Heart left ventricle (tissue), 16 donors: ENCODE results near the gene C1orf141. TPM values are rescaled to one million over a fixed set of nuclear protein-coding genes. Genes with fewer than 3 reads are reported as not detected.
A peak's percentile ranks its signal among the peaks of the same experiment; 100 is the strongest.

Experiments used
- ATAC-seq, 4 donors: fragments of 200-7000 bp; cut with Tn5 transposase; one replicate each; pipeline ENCODE4 v1.9.1; 2020 to 2022; ENCODE audit warnings: moderate library complexity in 4 of 4, mild to moderate bottlenecking in 3 of 4, moderate number of reproducible peaks in 1 of 4
- DNase-seq, 5 donors: peaks; one replicate each; pipeline ENCODE4 v3.0.0-alpha.2; 2020
- H3K27ac ChIP-seq, 12 donors: fragments of 200-600 bp; sonication (generic) in 4 of 12; one replicate each; pipeline versions ENCODE4 v1.5.0 to v1.8.0; 2016 to 2022; ENCODE audit warnings: mild to moderate bottlenecking in 2 of 12
- H3K27me3 ChIP-seq, 9 donors: fragments of 200-600 bp; sonication (generic) in 2 of 9; one replicate each; pipeline versions ENCODE4 v1.5.1 to v1.8.0; 2016 to 2022; ENCODE audit warnings: mild to moderate bottlenecking in 3 of 9
- H3K36me3 ChIP-seq, 9 donors: fragments of 200-600 bp; sonication (generic) in 2 of 9; one replicate each; pipeline versions ENCODE4 v1.5.0 to v1.8.0; 2018 to 2022; ENCODE audit warnings: mild to moderate bottlenecking in 2 of 9
- H3K4me1 ChIP-seq, 12 donors: fragments of 200-600 bp; sonication (generic) in 4 of 12; one replicate each; pipeline versions ENCODE4 v1.5.0 to v1.8.0; 2016 to 2022; ENCODE audit warnings: mild to moderate bottlenecking in 3 of 12
- H3K4me3 ChIP-seq, 12 donors: fragments of 200-600 bp; sonication (generic) in 4 of 12; one replicate each; pipeline versions ENCODE4 v1.5.0 to v1.8.0; 2017 to 2022; ENCODE audit warnings: mild to moderate bottlenecking in 9 of 12, moderate library complexity in 4 of 12
- H3K9me3 ChIP-seq, 12 donors: fragments of 200-600 bp; sonication (generic) in 4 of 12; one replicate each; pipeline versions ENCODE4 v1.5.0 to v1.8.0; 2016 to 2022; ENCODE audit warnings: mild to moderate bottlenecking in 1 of 12
- POLR2A ChIP-seq, 2 donors: fragments of 450-650 bp; IDR thresholded peaks; one replicate each; pipeline ENCODE4 v1.6.1; 2017; ENCODE audit warnings: antibody characterized with exemption in 2 of 2, mild to moderate bottlenecking in 2 of 2, moderate library complexity in 2 of 2
- WGBS, 4 donors: extraction: QIAGEN DNeasy Blood & Tissue Kit in 2 of 4; methylation state at CpG; one replicate each; pipeline versions ENCODE4 v1.1.5 to v1.1.7; 2013 to 2018; 5-methylcytosine and 5-hydroxymethylcytosine counted together
- intact Hi-C, 10 donors: fragments of 100-400 bp; cut with DNase I; formaldehyde crosslinking; loops; one replicate each; pipeline versions ENCODE4 v1.11.1 to v1.14.2; 2022
- long read RNA-seq, 3 donors: library from polyadenylated mRNA; unstranded; transcript quantifications; one replicate each; pipeline ENCODE4 v2.0.0, GENCODE V29; 2020 to 2021
- polyA plus RNA-seq, 2 donors: library from polyadenylated mRNA; stranded (reverse); fragments of 200-250 nt; gene quantifications; one replicate each; pipeline ENCODE4 v1.2.3, GENCODE V29; 2013
- total RNA-seq, 9 donors: library from RNA; depleted of rRNA in 2 of 9; stranded (reverse); fragments of >200 nt in 2 of 9; fragmentation: NEBNext Ultra II Directional in 3 of 9; extraction: Animal tissue kit (Norgen Biotek cat#: 25700) in 3 of 9; gene quantifications; one replicate each; pipeline versions ENCODE4 v1.1.0 to v1.2.4, GENCODE V29; 2016 to 2023
- TF ChIP-seq, protein P1 (sequence below), 12 donors: fragments of 200-600 bp; sonication (generic) in 4 of 12; IDR thresholded peaks; one replicate each; pipeline versions ENCODE4 v1.5.0 to v1.8.0; 2018 to 2022; ENCODE audit warnings: antibody characterized with exemption in 12 of 12, mild to moderate bottlenecking in 5 of 12
- donor health status: ischemic (EF 13 %, LVEDD 7.1; RV severe dilation, severe dysfunction).
- donor health status: healthy with polysubstance abuse.
- donor health status: DM: no; HTN: yes; CAD: no.
- donor health status: DM: no; HTN: no; CAD: no.
- donor health status: ischemic (EF 25% LVEDD 6.9; RV normal size, moderate dysfunction).
- donor health status: ischemic (EF 25% LVEDD 5.7; RV mildly dilated, moderate dysfunction).
- donor health status: healthy.
- donor health status: DM: yes; HTN: yes; CAD: no.
- donor health status: ischemic (EF 35%, LVEDD 5.7; RV mildly dilated, moderate dysfunction).
- donor health status: nonischemic (EF 11% LVEDD 7.7; RV severe dilation, severe dysfunction).
- donor health status: DM: yes; HTN: yes; CAD: no.
- donor health status: PGD.
- donor health status: ischemic (EF 29% LVEDD 5.4; RV normal size, mild dysfunction).
- donor health status: nonischemic (EF 23%, LVEDD 6.1; RV moderate dilation, normal function).

C1orf141 gene
- total RNA-seq = not detected
- not detected for polyA plus RNA-seq
- long read RNA-seq, donor 1 = 0 reads
- long read RNA-seq, donor 2 = 0 reads
- long read RNA-seq, donor 3 = 0 reads

DNA sequence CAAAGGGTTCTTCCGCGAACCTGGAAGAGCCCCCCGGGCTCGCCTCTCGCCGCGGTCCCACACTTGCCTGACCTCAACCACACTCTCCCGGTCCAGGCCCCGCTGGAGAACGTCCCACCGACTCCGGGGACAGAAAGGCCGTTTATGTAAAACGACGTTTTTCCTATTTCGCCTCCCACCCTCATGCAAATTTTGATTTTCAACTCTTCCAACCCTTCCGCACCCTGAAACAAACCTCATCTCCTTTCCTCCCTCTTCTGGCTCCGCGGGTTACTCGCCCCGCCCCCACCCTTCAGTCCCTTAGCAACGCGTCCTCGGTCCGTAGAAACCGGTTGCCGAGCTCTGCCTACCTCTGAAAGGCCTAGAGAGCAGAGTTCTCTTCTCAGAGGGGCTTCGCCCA is at the start of gene C1orf141:
Gene C1orf141, minus strand, starts transcription at position 276 of the 400 bp plus-strand sequence. CDS start 7,730 bp downstream, outside the sequence.
- ATAC-seq = peak; percentile 51 to 60 (median 57)
- Histone ChIP-seq H3K27ac (peak within 1 kb of the TSS in 1 of 12 donors; percentile 13), H3K9me3 (no peaks in the 10 kb centered on the region), H3K4me1 (peaks cover 0 to 10% (median 5%) of the 10 kb centered on the region in 12 donors), H3K36me3 (no peaks in the 10 kb centered on the region), H3K27me3 (peaks cover 0 to 3% (median 0%) of the 10 kb centered on the region in 9 donors), H3K4me3 (peak within 1 kb of the TSS in 10 of 12 donors; percentile 20 to 52 (median 39))
- DNase-seq = peak in 2 of 5 donors; percentile 26 to 47
- intact Hi-C loops = loop anchor here in 1 of 10 donors (10.0 kb wide), 1 partner anchor 70 kb away; no protein-coding TSS in a partner anchor
- TF ChIP-seq, protein P1, sequence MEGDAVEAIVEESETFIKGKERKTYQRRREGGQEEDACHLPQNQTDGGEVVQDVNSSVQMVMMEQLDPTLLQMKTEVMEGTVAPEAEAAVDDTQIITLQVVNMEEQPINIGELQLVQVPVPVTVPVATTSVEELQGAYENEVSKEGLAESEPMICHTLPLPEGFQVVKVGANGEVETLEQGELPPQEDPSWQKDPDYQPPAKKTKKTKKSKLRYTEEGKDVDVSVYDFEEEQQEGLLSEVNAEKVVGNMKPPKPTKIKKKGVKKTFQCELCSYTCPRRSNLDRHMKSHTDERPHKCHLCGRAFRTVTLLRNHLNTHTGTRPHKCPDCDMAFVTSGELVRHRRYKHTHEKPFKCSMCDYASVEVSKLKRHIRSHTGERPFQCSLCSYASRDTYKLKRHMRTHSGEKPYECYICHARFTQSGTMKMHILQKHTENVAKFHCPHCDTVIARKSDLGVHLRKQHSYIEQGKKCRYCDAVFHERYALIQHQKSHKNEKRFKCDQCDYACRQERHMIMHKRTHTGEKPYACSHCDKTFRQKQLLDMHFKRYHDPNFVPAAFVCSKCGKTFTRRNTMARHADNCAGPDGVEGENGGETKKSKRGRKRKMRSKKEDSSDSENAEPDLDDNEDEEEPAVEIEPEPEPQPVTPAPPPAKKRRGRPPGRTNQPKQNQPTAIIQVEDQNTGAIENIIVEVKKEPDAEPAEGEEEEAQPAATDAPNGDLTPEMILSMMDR (IDR thresholded peaks at IDR 0.05) = no peak
- TF ChIP-seq POLR2A (IDR thresholded peaks at IDR 0.05) = no peak
- WGBS, 4 donors = 7 to 24% (median 12%) methylated on average over 28 of the region's 28 CpGs

DNA sequence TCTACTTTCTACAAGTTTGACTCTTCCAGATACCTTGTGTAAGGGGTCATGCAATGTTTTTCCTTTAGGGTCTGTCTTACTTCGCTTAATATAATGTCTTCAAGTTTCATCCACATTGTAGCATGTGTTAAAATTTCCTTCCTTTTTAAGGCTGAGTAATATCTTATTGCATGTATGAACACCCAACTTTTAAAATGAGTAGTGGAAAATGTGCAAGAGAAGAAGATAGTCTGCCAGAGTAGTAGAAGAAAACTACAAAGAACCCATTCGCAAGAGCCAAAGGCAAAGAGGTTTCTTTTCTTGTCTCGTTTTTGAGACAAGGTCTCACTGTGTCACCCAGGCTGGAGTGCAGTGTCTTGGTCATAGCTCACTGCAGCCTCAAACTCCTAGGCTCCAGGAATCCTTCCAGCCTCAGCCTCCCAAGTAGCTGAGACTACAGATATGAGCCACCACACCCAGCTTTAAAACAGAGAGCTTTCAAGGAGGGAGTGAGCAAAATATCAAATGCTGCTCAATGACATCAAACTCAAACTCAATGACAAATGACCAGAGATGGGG is 40.8 kb upstream of the C1orf141 start:
- H3K4me3 ChIP-seq = no peak overlapping the region
- 81 to 90% (median 87%) methylated on average over 3 of the region's 3 CpGs for WGBS, 4 donors
- intact Hi-C loops = no loop called here
- TF ChIP-seq, protein P1 (IDR thresholded peaks at IDR 0.05) = no peak
- no peak for TF ChIP-seq POLR2A (IDR thresholded peaks at IDR 0.05)
- H3K27me3 ChIP-seq = no peaks in the 10 kb centered on the region
- no peak overlapping the region for H3K27ac ChIP-seq
- H3K36me3 ChIP-seq = no peaks in the 10 kb centered on the region
- H3K4me1 ChIP-seq = no peaks in the 10 kb centered on the region
- H3K9me3 ChIP-seq = no peaks in the 10 kb centered on the region
- no peak for DNase-seq
- ATAC-seq = no peak

DNA sequence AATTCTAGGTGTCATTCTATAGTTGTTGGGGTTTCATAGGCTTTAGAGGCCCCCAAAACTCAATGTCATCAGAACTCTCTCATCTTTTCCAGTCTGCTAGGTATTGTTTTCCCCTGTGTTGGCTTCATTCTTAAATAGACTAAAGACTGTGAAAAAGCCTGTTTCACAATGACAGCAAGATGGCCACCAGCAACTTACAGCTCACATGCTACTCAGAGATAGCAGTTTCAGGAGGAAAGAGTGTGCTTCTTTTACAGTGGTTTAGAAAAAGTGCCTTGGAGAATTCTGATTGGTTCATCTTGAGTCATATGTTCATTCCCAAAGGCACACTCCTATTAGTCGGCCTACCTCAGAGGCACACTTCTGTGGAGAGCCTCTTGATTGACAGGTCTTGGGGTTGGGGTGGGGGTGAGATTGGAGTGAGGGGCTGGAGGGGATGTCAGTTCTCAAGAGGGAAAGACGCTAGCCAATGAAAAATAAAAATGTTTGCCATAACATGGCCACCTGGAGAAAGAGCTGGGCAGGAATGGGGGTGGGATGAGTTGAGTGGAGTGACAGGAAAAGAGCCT is 40.0 kb upstream of the C1orf141 start:
- Histone ChIP-seq H3K27ac (no peak overlapping the region), H3K9me3 (no peaks in the 10 kb centered on the region), H3K4me3 (no peak overlapping the region), H3K36me3 (no peaks in the 10 kb centered on the region), H3K4me1 (no peaks in the 10 kb centered on the region), H3K27me3 (no peaks in the 10 kb centered on the region)
- ATAC-seq (no peak), DNase-seq (no peak)
- TF ChIP-seq, protein P1 (IDR thresholded peaks at IDR 0.05) = no peak
- TF ChIP-seq POLR2A (IDR thresholded peaks at IDR 0.05) = no peak
- 78 to 86% (median 80%) methylated on average over 2 of the region's 2 CpGs for WGBS, 4 donors
- intact Hi-C loops = no loop called here

DNA sequence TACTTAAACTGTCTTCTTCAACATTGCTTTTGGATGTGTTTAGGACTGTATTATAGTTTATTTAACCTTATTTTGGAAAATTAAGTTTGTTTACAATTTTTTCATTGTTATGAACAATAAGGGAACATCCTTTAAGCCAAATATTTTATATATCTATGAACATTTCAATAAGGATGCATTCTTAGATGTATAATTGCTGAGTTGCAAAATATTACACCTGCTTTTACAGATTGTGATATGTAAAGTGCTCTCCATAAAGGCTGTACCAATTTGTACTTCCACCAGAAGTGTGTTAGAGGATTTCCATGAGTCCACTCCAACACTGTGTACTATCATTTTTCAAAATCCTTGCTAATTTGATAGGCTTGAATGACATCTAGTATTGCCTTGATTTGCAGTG is 39.2 kb upstream of the C1orf141 start:
- Histone ChIP-seq H3K27ac (no peak overlapping the region), H3K36me3 (no peaks in the 10 kb centered on the region), H3K4me3 (no peak overlapping the region), H3K4me1 (no peaks in the 10 kb centered on the region), H3K27me3 (no peaks in the 10 kb centered on the region), H3K9me3 (no peaks in the 10 kb centered on the region)
- intact Hi-C loops = no loop called here
- no peak for ATAC-seq
- DNase-seq = no peak
- TF ChIP-seq, protein P1 (IDR thresholded peaks at IDR 0.05) = no peak
- TF ChIP-seq POLR2A (IDR thresholded peaks at IDR 0.05) = no peak
